Brain microvascular endothelial cell (primary cell): ENCODE data around the gene UQCC2.

Experiments
- DNase-seq: peaks from one replicate; pipeline ENCODE4 v3.0.0-alpha.2; 2020
- H3K27ac ChIP-seq: fragments of 250-450 bp; sonication (Bioruptor Pico); 2 replicates; pipeline ENCODE4 v1.5.1; 2020; ENCODE audit warnings: mild to moderate bottlenecking, moderate library complexity
- H3K27me3 ChIP-seq: fragments of 250-450 bp; sonication (Bioruptor Pico); replicated peaks from 2 replicates; pipeline ENCODE4 v1.5.1; 2020; ENCODE audit warnings: mild to moderate bottlenecking
- H3K36me3 ChIP-seq: fragments of 250-450 bp; sonication (Bioruptor Pico); replicated peaks from 2 replicates; pipeline ENCODE4 v1.5.1; 2020; ENCODE audit warnings: mild to moderate bottlenecking
- H3K4me3 ChIP-seq: 2 replicates; pipeline ENCODE4 v1.5.1; 2011; ENCODE audit warnings: low read depth, mild to moderate bottlenecking, control low read depth, low read length, moderate library complexity
- in situ Hi-C: cut with HindIII; loops from 2 replicates; pipeline ENCODE4 v1.10.0; 2017; ENCODE audit warnings: low sequenced_read_pairs, low pct_ligation_motif_present
- TF ChIP-seq, protein P1 (sequence below): IDR thresholded peaks from 2 replicates; pipeline ENCODE4 v1.5.1; 2011; ENCODE audit warnings: low read depth, mild to moderate bottlenecking, moderate library complexity, low read length, control low read depth, inconsistent platforms; ENCODE audit errors: missing control alignments

The UQCC2 gene

DNA sequence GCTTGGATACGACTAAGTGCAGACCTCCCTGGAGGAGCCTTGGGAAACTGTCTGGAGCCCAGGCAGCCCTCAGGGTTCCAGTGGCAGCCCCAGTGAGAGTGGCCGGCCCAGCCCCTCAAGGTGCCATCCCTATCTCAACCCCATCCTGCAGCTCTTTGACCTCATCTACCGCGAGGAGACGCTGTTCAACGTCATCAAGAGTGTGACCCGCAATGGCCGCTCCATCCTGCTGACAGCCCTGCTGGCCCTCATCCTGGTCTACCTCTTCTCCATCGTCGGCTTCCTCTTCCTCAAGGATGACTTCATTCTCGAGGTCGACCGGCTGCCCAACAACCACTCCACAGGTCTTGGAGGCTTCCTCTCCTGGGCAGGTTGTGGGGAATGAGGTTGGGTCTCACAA, 20.7 kb downstream of the UQCC2 start:
- DNase-seq, result no peak
- TF ChIP-seq, protein P1, sequence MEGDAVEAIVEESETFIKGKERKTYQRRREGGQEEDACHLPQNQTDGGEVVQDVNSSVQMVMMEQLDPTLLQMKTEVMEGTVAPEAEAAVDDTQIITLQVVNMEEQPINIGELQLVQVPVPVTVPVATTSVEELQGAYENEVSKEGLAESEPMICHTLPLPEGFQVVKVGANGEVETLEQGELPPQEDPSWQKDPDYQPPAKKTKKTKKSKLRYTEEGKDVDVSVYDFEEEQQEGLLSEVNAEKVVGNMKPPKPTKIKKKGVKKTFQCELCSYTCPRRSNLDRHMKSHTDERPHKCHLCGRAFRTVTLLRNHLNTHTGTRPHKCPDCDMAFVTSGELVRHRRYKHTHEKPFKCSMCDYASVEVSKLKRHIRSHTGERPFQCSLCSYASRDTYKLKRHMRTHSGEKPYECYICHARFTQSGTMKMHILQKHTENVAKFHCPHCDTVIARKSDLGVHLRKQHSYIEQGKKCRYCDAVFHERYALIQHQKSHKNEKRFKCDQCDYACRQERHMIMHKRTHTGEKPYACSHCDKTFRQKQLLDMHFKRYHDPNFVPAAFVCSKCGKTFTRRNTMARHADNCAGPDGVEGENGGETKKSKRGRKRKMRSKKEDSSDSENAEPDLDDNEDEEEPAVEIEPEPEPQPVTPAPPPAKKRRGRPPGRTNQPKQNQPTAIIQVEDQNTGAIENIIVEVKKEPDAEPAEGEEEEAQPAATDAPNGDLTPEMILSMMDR, result no peak
- in situ Hi-C loops, result no loop called here
- Histone ChIP-seq H3K27ac (no peak overlapping the region), H3K27me3 (no peaks in the 10 kb centered on the region), H3K4me3 (no peak overlapping the region), H3K36me3 (no peaks in the 10 kb centered on the region)

DNA sequence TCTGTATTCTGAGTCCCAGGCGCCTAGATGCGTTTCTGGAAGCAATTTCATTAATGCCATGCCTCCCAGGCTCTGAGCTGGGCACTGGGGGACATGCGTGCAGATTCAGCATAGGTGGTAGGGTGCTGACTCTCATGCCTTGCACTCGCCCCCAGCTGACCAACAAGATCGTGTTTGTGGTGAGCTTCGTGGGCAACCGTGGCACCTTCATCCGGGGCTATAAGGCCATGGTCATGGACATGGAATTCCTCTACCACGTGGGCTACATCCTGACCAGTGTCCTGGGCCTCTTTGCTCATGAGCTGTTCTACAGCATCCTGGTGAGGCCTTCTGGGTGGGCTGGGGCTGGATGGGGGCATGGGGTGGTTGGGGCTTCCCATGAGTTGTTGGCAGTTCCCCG, 21.6 kb downstream of the UQCC2 start:
- in situ Hi-C loops, result no loop called here
- TF ChIP-seq, protein P1, result no peak
- DNase-seq, result no peak

DNA sequence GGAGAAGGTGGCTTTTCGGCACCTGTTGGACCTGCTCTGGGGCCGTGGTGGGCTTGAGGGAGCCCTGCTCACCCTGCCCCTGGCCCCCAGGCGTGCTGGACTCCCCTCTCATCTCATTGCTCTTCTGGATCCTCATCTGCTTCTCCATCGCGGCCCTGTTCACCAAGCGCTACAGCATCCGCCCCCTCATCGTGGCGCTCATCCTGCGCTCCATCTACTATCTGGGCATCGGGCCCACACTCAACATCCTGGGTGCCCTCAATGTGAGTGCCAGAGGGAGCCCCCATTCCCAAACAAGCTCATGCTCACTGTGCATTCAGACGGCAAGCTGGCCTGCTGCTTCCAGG, 22.4 kb downstream of the UQCC2 start:
- in situ Hi-C loops, result no loop called here
- DNase-seq, result no peak
- Histone ChIP-seq H3K27ac (no peak overlapping the region), H3K4me3 (no peak overlapping the region), H3K36me3 (no peaks in the 10 kb centered on the region), H3K27me3 (no peaks in the 10 kb centered on the region)
- TF ChIP-seq, protein P1, result no peak

More for the DNA sequence above, 21.6 kb downstream of the UQCC2 start:
- Histone ChIP-seq H3K4me3 (no peak overlapping the region), H3K27ac (no peak overlapping the region), H3K36me3 (no peaks in the 10 kb centered on the region), H3K27me3 (no peaks in the 10 kb centered on the region)

DNA sequence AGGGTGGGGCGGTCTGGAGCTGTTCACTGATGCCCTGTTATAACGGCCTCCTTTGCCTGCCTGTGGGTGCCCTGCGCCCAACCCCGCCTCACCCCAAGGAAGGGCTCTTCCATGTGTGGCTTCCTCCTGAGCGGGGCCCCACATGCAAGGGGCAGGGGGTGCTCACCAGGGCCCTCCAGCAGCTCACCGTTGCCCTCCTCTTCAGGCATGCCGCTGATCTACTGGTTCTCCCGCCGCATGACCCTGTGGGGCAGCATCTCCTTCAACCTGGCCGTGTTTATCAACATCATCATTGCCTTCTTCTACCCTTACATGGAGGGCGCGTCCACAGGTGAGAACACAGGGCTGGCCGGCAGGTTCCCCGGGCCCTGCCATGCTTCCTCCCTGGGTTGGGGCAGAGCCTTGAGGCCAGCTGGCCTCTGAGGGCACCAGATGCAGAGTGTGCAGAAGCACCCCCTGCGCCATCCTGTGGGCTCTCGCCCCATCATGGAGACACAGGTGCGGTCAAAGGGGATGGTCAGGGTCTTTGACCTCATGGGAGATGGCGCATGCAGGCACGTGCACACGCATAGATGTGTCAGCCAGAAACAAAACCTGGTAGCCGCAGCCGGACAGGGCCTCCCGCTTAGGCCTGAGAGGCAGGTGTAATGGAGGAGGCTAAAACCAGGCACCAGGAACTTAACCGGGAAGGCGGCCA, 22.9 kb downstream of the UQCC2 start:
- H3K27ac ChIP-seq, result no peak overlapping the region
- no peak for DNase-seq
- no peak overlapping the region for H3K4me3 ChIP-seq
- no peaks in the 10 kb centered on the region for H3K36me3 ChIP-seq
- TF ChIP-seq, protein P1, result no peak
- in situ Hi-C loops, result no loop called here
- no peaks in the 10 kb centered on the region for H3K27me3 ChIP-seq

DNA sequence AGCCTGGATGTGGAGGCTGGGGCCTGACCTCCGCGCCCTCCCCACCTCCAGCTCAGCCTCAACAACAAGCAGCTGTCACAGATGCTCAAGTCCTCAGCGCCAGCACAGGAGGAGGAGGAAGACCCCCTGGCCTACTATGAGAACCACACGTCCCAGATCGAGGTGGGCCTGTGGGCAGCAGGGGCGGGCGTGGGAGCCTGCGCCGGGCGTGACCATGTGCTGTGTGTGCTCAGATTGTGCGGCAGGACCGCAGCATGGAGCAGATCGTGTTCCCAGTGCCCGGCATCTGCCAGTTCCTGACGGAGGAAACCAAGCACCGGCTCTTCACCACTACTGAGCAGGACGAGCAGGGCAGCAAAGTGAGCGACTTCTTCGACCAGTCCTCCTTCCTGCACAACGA, 23.5 kb downstream of the UQCC2 start:
- Histone ChIP-seq H3K27ac (no peak overlapping the region), H3K36me3 (no peaks in the 10 kb centered on the region), H3K4me3 (no peak overlapping the region), H3K27me3 (no peaks in the 10 kb centered on the region)
- in situ Hi-C loops, result no loop called here
- TF ChIP-seq, protein P1, result no peak
- no peak for DNase-seq
